ENCODE results near the gene EME2.
"Not testable (repeated sequence)": the region's sequence is repeated elsewhere in the genome, so short reads cannot be mapped to it uniquely, and the experiment has no call there.

EME2 gene

DNA sequence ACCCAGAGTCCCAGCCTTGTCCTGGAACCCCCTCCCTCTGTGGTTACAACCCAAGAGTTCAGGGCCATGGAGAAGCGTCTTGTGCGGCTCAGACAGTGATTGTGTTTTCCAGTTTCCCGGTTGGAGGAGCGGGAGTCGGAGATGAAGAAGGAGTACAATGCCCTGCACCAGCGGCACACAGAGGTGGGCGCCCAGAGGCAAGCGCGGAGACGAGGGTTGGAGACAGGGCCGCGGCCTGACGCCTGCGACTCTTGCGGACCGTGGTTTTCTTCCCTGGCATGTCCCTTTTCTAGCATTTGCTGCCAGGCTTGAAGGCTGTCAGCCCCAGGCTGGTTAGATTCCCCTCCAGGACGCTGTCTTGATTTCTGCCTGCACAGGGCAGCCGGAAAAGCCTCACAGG is 43.6 kb upstream of the EME2 start:
- Histone ChIP-seq H3K4me1 (no peaks in the 10 kb centered on the region), H3K9me3 (no peaks in the 10 kb centered on the region), H3K36me3 (peaks cover 41% of the 10 kb centered on the region), H3K4me3 (ENCODE audit: low read depth, low read length) (no peak overlapping the region), H3K27me3 (no peaks in the 10 kb centered on the region)
- no peak for TF ChIP-seq CTCF (IDR thresholded peaks at IDR 0.05; ENCODE audit: low read depth, low read length)
- no peak for DNase-seq

GRCh38 chr16:1729445-1729844 is 43.2 kb upstream of the EME2 start:
- H3K36me3 ChIP-seq, result peaks cover 43% of the 10 kb centered on the region
- no peaks in the 10 kb centered on the region for H3K27me3 ChIP-seq
- DNase-seq, result no peak
- H3K9me3 ChIP-seq, result no peaks in the 10 kb centered on the region
- no peaks in the 10 kb centered on the region for H3K4me1 ChIP-seq
- no peak overlapping the region for H3K4me3 ChIP-seq (ENCODE audit: low read depth, low read length)
- TF ChIP-seq CTCF (IDR thresholded peaks at IDR 0.05; ENCODE audit: low read depth, low read length), result no peak

DNA sequence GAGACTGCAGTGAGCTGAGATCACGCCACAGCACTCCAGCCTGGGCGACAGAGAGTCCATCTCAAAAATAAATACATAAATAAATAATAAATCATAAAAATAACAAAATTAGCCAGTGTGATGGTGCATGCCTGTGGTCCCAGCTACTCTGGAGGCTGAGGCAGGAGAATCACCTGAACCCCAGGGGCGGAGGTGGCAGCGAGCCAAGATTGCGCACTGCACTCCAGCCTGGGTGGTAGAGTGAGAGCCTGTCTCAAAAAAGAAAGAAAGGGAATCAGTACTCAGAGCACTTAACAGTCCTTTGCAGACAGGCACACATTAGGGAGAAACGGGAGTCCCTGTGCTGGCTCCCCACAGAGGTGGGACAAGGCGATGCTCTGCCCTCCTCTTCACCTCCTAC is 41.5 kb upstream of the EME2 start:
- no peaks in the 10 kb centered on the region for H3K27me3 ChIP-seq
- H3K4me1 ChIP-seq, result no peaks in the 10 kb centered on the region
- H3K4me3 ChIP-seq (ENCODE audit: low read depth, low read length), result no peak overlapping the region
- peaks cover 4% of the 10 kb centered on the region; the same call in 1 of the 2 replicates for H3K9me3 ChIP-seq
- TF ChIP-seq CTCF (IDR thresholded peaks at IDR 0.05; ENCODE audit: low read depth, low read length), result no peak
- peaks cover 40% of the 10 kb centered on the region for H3K36me3 ChIP-seq
- no peak for DNase-seq

DNA sequence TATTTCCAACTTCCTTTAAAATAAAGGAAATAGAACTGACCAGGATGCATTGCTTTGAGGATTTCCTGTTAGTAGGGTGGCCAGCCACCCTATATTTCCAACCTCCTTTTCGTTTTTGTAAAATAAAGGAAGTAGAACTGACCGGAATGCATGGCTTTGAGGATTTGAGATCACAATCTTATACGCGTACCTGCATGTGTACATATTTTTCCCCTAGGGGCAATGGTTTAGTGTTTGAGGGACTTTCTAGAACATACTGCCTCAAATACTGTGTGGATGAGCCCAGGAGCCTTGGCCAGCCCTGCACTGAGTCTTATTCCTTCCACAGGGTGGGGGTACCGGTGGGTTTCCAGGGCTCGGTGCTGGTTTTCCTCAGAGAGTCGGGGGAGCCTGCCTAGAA is 41.0 kb upstream of the EME2 start:
- H3K27me3 ChIP-seq, result no peaks in the 10 kb centered on the region
- H3K4me1 ChIP-seq, result no peaks in the 10 kb centered on the region
- TF ChIP-seq CTCF (IDR thresholded peaks at IDR 0.05; ENCODE audit: low read depth, low read length), result no peak
- H3K36me3 ChIP-seq, result peaks cover 37% of the 10 kb centered on the region
- H3K9me3 ChIP-seq, result peaks cover 4% of the 10 kb centered on the region; the same call in 1 of the 2 replicates
- H3K4me3 ChIP-seq (ENCODE audit: low read depth, low read length), result no peak overlapping the region
- DNase-seq, result no peak

- no peak overlapping the region for H3K4me3 ChIP-seq (ENCODE audit: low read depth, low read length)
- H3K9me3 ChIP-seq, result peaks cover 4% of the 10 kb centered on the region; the same call in 1 of the 2 replicates
- no peaks in the 10 kb centered on the region for H3K4me1 ChIP-seq
- no peak for TF ChIP-seq CTCF (IDR thresholded peaks at IDR 0.05; ENCODE audit: low read depth, low read length)
- DNase-seq, result no peak
- H3K36me3 ChIP-seq, result peaks cover 37% of the 10 kb centered on the region
- H3K27me3 ChIP-seq, result no peaks in the 10 kb centered on the region
Observed at GRCh38 chr16:1732071-1732470, 40.5 kb upstream of the EME2 start.

DNA sequence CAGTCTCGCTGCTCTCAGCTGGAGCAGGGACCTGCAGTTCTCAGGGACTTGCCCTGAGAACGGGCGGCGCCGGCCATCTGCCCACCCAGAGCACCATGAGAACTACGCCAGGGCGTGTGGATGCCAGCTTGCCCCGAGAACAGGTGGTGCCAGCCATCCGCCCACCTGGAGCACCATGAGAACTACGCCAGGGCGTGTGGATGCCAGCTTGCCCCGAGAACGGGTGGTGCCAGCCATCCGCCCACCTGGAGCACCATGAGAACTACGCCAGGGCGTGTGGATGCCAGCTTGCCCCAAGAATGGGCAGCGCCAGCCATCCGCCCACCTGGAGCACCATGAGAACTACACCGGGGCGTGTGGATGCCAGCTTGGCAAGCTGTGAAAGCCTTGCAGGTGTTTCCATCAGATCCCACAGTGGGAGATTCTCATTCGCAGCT is 40.0 kb upstream of the EME2 start:
- H3K4me1 ChIP-seq; H3K9me3 ChIP-seq; H3K27me3 ChIP-seq; H3K4me3 ChIP-seq (ENCODE audit: low read depth, low read length); DNase-seq: not testable (repeated sequence)
- H3K36me3 ChIP-seq, result peaks cover 37% of the 10 kb centered on the region

GRCh38 chr16:1734123-1734522 is 38.5 kb upstream of the EME2 start:
- no peak for DNase-seq
- Histone ChIP-seq H3K4me1 (no peaks in the 10 kb centered on the region), H3K27me3 (no peaks in the 10 kb centered on the region), H3K9me3 (peaks cover 4% of the 10 kb centered on the region; the same call in 1 of the 2 replicates), H3K36me3 (peaks cover 30% of the 10 kb centered on the region), H3K4me3 (ENCODE audit: low read depth, low read length) (no peak overlapping the region)
- TF ChIP-seq CTCF (IDR thresholded peaks at IDR 0.05; ENCODE audit: low read depth, low read length), result no peak
